Urinary bladder (tissue), 4 donors: ENCODE results near the gene MYOC. TPM values are rescaled to one million over a fixed set of nuclear protein-coding genes. Genes with fewer than 3 reads are reported as not detected.
"Not testable (repeated sequence)": the region's sequence is repeated elsewhere in the genome, so short reads cannot be mapped to it uniquely, and the experiment has no call there.

Experiments used
- DNase-seq: peaks from one replicate; pipeline ENCODE4 v3.0.0-alpha.2; 2015; ENCODE audit errors: extremely low spot score
- H3K27ac ChIP-seq: one replicate; pipeline ENCODE4 v1.5.1; 2013; ENCODE audit warnings: low read depth, mild to moderate bottlenecking, moderate library complexity
- H3K36me3 ChIP-seq: one replicate; pipeline ENCODE4 v1.6.1; 2013; ENCODE audit warnings: mild to moderate bottlenecking, moderate library complexity; ENCODE audit not compliant: insufficient read depth
- H3K4me1 ChIP-seq: one replicate; pipeline ENCODE4 v1.6.1; 2013; ENCODE audit warnings: mild to moderate bottlenecking, moderate library complexity; ENCODE audit not compliant: insufficient read depth
- H3K4me3 ChIP-seq: one replicate; pipeline ENCODE4 v1.5.1; 2013; ENCODE audit warnings: low read depth, low read length
- WGBS: extraction: QIAGEN DNeasy Blood & Tissue Kit; methylation state at CpG from one replicate; pipeline ENCODE4 v1.1.7; 2013; 5-methylcytosine and 5-hydroxymethylcytosine counted together
- polyA plus RNA-seq: library from polyadenylated mRNA; stranded (reverse); fragments of 200-250 nt; gene quantifications from one replicate; pipeline ENCODE4 v1.2.3, GENCODE V29; 2013
- total RNA-seq: library from RNA; depleted of rRNA; stranded (reverse); fragments of >200 nt; gene quantifications from one replicate; pipeline ENCODE4 v1.2.3, GENCODE V29; 2014
- donor health status: healthy with polysubstance abuse.
- donor health status: healthy.

MYOC gene
- total RNA-seq (1.4 TPM), polyA plus RNA-seq (32.2 TPM)

DNA sequence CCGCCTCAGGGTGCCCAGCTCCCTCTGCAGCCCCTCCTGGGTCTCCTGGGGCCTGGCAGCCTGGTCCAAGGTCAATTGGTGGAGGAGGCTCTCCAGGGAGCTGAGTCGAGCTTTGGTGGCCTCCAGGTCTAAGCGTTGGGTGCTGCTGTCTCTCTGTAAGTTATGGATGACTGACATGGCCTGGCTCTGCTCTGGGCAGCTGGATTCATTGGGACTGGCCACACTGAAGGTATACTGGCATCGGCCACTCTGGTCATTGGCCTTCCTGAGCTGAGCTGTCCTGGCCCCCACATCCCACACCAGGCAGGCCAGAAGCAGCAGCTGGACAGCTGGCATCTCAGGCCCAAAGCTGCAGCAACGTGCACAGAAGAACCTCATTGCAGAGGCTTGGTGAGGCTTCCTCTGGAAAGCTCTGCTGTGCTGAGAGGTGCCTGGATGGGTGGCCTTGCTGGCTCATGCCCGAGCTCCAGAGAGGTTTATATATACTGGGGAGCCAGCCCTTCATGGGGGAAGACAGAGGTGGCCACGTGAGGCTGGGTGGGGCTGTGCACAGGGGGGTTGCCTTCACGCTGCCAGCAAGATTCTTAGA lies at the start of gene MYOC:
Gene MYOC (minus strand): TSS at position 455 of the 589 bp plus-strand sequence. CDS start 77 bp downstream, at position 378.
- 57% methylated on average over 8 of the region's 8 CpGs for WGBS
- H3K4me3 ChIP-seq = no peak within 1 kb of the TSS

DNA sequence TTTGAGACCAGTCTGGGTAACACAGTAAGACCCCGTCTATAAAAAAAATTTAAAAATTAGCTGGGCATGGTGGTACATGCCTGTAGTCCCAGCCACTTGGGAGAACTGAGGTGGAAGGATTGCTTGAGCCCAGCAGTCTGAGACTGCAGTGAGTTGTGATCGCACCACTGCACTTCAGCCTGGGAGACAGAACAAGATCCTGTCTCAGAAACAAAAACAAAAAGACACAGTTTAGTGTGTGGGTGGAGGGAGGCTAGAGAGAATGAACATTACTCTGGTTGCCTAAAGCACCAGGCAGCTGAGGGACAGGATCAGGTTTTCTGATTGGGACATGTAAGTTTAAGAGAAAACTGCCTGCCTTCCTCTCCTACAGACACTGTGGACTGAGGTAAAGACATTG lies 47.0 kb upstream of the MYOC start:
- H3K4me3 ChIP-seq = no peak overlapping the region
- peaks cover 2% of the 10 kb centered on the region for H3K36me3 ChIP-seq
- no peak for DNase-seq
- WGBS = 87% methylated on average over 2 of the region's 2 CpGs
- no peaks in the 10 kb centered on the region for H3K4me1 ChIP-seq
- no peak overlapping the region for H3K27ac ChIP-seq

More for the DNA sequence above, at the start of gene MYOC:
- no peaks in the 10 kb centered on the region for H3K4me1 ChIP-seq
- no peaks in the 10 kb centered on the region for H3K36me3 ChIP-seq
- no peak within 1 kb of the TSS for H3K27ac ChIP-seq
- no peak for DNase-seq

DNA sequence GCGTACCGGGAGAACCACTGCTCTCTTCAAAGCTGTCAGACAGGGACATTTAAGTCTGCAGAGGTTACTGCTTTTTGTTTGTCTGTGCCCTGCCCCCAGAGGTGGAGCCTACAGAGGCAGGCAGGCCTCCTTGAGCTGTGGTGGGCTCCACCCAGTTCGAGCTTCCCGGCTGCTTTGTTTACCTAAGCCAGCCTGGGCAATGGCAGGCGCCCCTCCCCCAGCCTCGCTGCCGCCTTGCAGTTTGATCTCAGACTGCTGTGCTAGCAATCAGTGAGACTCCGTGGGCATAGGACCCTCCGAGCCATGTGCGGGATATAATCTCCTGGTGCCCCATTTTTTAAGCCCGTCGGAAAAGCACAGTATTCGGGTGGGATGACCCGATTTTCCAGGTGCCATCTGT lies 43.3 kb upstream of the MYOC start:
- WGBS = 84% methylated on average over 14 of the region's 14 CpGs
- H3K4me3 ChIP-seq = not testable (repeated sequence)

DNA sequence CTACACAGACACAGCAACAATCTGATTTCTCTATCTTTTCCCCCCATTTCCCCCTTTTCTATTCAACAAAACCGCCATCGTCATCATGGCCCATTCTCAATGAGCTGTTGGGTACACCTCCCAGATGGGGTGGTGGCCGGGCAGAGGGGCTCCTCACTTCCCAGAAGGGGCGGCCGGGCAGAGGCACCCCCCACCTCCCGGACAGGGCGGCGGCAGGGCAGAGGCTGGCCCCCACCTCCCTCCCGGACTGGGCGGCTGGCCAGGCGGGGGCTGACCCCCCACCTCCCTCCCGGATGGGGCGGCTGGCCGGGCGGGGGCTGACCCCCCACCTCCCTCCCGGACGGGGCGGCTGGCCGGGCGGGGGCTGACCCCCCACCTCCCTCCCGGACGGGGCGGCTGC lies 41.1 kb upstream of the MYOC start:
- not testable (repeated sequence) for H3K4me1 ChIP-seq, DNase-seq, H3K36me3 ChIP-seq, H3K4me3 ChIP-seq, H3K27ac ChIP-seq
- 97% methylated on average over 15 of the region's 23 CpGs for WGBS

More for the DNA sequence above, 43.3 kb upstream of the MYOC start:
- not testable (repeated sequence) for H3K27ac ChIP-seq, H3K4me1 ChIP-seq, DNase-seq, H3K36me3 ChIP-seq

DNA sequence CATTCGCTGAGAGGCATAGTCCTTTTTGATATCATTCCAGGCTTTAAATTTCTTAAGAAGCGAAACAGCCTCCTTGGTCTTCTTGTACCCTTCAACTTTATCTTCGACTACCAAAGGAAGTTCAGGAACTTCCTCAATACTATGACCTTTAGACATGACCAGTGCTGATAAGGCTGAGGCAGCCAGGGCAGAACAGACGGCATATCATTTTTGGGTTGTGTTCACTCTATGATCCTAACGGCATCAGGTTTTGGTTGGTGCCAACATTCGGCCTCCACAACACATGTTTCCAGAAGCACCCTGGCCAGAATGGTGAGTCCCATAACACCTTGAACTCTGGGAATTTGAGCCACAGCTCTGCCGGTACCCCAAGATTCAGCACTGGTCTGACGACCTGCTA lies 31.4 kb upstream of the MYOC start:
- no peak overlapping the region for H3K4me3 ChIP-seq
- WGBS = 81% methylated on average over 8 of the region's 8 CpGs

DNA sequence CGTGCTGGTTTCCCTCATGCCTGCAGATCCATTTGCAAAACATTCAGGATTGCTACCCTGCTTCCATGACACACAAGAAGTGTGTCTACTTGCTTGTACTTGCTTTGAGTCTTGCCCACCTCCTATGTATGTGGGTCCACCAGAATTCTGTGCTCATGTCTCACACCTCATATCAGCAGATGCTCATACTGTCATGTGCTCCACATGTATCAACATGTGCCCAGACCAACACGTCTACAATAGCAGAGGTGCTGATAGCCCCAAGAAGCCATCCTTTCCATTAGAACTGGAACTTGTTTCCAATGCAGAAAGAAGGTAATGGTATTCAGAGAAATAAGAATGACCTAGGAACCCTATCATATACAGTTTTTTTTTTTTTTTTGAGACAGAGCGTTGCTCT lies 27.9 kb upstream of the MYOC start:
- no peaks in the 10 kb centered on the region for H3K36me3 ChIP-seq
- DNase-seq = no peak
- 94% methylated on average over 3 of the region's 3 CpGs for WGBS
- no peak overlapping the region for H3K27ac ChIP-seq
- H3K4me1 ChIP-seq = no peaks in the 10 kb centered on the region
- H3K4me3 ChIP-seq = no peak overlapping the region

More for the DNA sequence above, 31.4 kb upstream of the MYOC start:
- Histone ChIP-seq H3K4me1 (no peaks in the 10 kb centered on the region), H3K36me3 (no peaks in the 10 kb centered on the region), H3K27ac (no peak overlapping the region)
- no peak for DNase-seq

DNA sequence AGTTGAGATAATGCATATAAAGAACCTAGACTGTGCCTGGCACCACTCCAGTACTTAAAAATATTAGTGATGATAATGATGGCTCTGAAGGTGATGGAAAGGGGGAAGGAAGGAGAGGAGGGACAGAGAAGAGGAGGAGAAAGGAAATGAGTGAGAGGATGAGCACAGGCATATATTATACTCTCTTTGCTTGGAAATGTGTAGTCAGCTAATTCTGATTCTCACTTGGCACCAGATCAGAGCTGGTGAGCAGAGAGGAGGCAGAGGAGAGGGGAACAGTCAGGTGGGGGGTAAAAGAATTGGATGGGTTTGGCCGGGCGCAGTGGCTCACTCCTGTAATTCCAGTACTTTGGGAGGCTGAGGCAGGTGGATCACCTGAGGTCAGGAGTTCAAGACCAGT lies 24.3 kb upstream of the MYOC start:
- no peak overlapping the region for H3K27ac ChIP-seq
- no peak for DNase-seq
- no peaks in the 10 kb centered on the region for H3K36me3 ChIP-seq
- no peaks in the 10 kb centered on the region for H3K4me1 ChIP-seq
- WGBS = 95% methylated on average over 2 of the region's 2 CpGs
- no peak overlapping the region for H3K4me3 ChIP-seq

DNA sequence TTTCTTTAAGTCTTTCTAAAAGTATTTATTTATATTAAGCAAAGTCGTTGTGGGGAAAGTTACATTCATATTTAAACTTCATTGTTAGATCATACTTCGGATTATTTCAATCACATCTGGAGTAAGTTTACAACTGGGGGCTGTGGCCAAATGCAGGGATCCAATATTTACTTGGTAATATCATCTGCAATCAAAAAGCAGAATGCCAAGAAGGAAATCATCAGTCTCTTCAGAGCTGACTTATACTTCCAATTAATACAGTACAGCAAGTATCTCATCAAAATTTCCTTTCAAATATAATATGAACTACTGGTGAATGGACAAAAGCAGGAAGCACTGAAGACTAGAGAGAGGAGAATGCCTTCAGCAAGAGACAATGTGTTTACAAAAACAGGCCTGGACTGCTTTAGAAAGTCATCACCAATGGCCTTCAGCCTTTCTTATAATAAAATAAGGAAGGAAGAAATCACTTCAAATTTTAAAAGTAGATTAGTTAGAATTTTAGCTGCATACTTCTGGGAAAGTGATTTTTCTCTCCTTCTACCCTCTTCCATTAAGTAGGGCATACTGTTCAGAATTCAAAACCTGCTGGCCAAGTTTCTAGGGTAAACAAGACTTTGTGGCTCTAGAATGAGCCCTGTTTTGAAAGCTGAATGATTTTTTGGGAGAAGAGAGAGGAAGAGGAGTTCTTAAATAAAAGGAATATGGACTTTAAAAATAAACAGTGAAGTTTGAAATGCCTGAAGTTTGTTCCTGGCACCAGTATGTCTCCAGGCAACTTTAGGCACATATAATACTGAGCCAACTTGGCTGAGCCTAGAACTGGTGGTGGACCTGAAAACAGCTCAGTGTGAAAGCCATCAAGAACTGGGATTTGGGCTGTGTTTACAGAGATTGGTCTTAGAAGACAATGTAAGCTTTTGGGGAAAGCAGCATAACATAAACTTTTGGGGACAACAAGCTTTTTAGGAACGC lies 22.2 kb upstream of the MYOC start:
- no peaks in the 10 kb centered on the region for H3K4me1 ChIP-seq
- 29% methylated on average over 3 of the region's 3 CpGs for WGBS
- no peak for DNase-seq
- H3K36me3 ChIP-seq = no peaks in the 10 kb centered on the region
- peak overlapping the region; percentile 50 for H3K27ac ChIP-seq
- no peak overlapping the region for H3K4me3 ChIP-seq

DNA sequence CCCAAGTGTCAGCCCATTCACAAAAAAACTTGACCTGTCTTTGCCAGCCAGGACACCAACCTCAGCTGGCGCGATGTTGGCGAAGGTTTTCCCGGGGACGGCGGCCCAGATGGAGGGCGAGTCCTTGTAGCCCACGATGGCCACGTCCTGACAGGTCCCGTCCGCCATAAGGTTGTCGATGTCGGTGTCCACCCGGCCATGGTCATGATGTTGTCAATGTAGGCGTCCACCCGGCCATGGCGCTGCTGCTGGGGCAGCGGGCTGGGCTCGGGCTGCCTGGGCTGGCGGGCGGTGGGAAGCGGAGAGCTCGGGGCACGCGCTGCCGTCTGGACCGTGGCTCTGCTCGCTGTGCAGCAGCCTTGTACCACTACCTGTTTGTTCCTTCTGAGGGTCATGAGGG lies 18.3 kb upstream of the MYOC start:
- no peaks in the 10 kb centered on the region for H3K36me3 ChIP-seq
- no peak overlapping the region for H3K4me3 ChIP-seq
- H3K4me1 ChIP-seq = no peaks in the 10 kb centered on the region
- DNase-seq = no peak
- H3K27ac ChIP-seq = no peak overlapping the region
- whole genome bisulfite sequencing = 97% methylated on average over 28 of the region's 28 CpGs

DNA sequence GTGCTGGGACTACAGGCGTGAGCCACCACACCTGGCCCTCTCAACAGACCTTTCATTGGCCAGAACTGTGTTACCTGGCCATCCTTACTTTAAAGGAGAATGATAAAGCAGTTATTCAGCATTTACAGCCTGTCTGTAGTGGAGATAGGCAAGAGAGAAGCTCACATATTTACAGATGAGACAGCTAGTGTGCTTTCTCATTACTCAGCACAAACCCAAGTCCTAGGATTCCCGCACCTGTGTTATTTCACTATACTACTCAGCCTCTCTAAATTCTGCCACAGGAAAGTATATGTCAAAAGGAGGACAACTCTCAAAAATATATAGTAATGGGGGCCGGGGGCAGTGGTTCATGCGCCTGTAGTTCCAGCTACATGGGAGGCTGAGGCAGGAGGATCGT lies 15.9 kb upstream of the MYOC start:
- H3K36me3 ChIP-seq = no peaks in the 10 kb centered on the region
- no peak overlapping the region for H3K4me3 ChIP-seq
- no peak overlapping the region for H3K27ac ChIP-seq
- no peak for DNase-seq
- WGBS = 97% methylated on average over 5 of the region's 5 CpGs
- no peaks in the 10 kb centered on the region for H3K4me1 ChIP-seq

DNA sequence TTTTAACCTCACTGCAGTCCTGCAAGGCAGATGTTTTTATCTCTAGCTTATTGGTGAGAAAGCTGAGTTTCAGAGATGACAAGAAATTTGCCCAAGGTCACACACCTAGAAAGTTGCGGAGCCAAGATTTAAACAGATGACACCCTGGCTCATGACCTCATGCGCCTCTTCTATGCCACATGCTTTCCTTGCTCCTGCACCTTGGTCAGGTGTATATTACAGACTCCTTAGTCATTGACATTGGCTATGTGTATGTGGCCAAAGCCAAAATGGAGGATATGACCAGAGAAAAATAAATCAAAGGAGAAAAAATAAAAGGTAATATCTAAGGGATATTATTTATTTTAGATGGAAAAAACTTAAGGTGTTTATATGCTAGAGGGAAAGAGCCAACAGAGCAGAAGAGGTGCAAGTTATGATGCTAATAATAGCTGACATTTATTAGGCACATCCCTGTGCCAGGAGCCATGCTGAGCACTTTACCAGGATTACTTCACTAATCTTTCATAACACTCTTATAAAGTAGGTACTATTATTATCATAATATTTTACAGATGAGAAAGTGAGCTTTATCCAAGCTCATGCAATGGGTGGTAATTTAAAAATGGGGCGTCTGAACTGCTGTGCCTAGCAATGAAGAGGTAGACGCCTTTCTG lies 13.8 kb upstream of the MYOC start:
- no peaks in the 10 kb centered on the region for H3K4me1 ChIP-seq
- no peak for DNase-seq

DNA sequence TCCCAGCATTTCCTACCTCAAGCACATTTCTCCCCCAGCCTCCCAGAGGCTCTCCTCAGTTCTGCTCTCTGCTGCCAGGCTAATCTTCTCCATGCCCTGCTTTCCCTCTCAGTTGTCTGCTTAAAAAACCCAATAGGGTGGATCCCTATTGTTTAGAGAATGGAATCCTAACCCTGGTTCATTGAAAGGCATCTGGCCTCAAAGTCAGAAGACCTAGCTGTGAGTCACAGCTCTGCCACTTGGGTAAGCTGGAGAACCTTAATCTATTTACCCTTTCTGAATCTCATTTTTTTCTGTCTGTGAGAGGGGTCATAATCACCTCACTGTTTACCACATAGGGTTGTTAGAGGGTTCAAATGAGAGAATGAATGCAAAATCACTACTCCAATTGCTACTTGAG lies 12.5 kb upstream of the MYOC start:
- H3K27ac ChIP-seq = no peak overlapping the region

More for the DNA sequence above, 13.8 kb upstream of the MYOC start:
- 57% methylated on average over 4 of the region's 4 CpGs for WGBS
- Histone ChIP-seq H3K27ac (no peak overlapping the region), H3K36me3 (no peaks in the 10 kb centered on the region), H3K4me3 (no peak overlapping the region)

DNA sequence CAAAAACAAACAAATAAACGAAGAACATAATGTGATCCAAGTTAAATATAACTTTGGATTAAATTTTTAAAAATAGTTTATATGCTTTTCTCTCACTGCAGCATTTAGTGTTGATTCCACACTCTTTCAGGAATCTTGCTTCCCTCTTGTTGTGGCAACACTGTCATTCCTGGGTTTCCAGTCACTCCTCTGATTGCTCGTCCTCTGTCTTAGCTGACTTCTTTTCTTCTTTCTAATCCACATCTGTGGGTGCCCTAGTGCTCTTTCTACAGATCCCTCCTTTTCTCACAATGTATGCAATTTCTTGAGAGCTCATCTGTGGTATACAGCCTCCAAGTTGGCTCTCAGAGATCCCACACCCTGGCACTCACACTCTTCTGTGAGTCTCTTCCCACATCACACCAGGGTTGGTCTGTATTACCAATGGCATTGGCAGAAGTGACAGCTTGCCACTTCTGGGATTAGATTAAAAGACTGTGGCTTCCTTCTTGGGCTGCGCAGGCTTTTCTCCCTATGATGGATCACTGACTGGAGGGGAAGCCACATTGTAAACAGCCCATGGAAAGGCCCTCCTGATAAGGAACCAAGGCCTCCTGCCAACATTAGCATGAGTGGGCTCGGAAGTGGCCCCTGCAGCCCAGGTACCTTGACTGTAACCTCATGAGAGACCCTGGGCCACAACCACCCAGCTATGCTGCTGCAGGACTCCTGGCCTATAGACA lies 11.5 kb upstream of the MYOC start:
- H3K4me3 ChIP-seq = no peak overlapping the region
- H3K36me3 ChIP-seq = no peaks in the 10 kb centered on the region
- DNase-seq = no peak
- 66% methylated on average over 4 of the region's 4 CpGs for WGBS
- H3K4me1 ChIP-seq = no peaks in the 10 kb centered on the region
- H3K27ac ChIP-seq = no peak overlapping the region

More for the DNA sequence above, 12.5 kb upstream of the MYOC start:
- H3K4me1 ChIP-seq = no peaks in the 10 kb centered on the region
- H3K36me3 ChIP-seq = no peaks in the 10 kb centered on the region
- H3K4me3 ChIP-seq = no peak overlapping the region
- no peak for DNase-seq
